Nephron (organoid): Measurements from ENCODE around the gene FLT3.
A peak's percentile ranks its signal among the peaks of the same experiment; 100 is the strongest.

ENCODE experiments used
- H3K27ac Mint-ChIP-seq, 3 experiments: 2 replicates each; pipeline ENCODE4 v1.8.0; 2020; ENCODE audit warnings: mixed read lengths in 3 of 3, mild to moderate bottlenecking in 2 of 3, moderate library complexity in 1 of 3
- H3K27me3 Mint-ChIP-seq: 2 replicates; pipeline ENCODE4 v1.8.0; 2021; ENCODE audit warnings: low read depth, mild to moderate bottlenecking, moderate library complexity, mixed read lengths
- H3K36me3 Mint-ChIP-seq: 2 replicates; pipeline ENCODE4 v1.8.0; 2020; ENCODE audit warnings: low read depth, mixed read lengths
- H3K4me1 Mint-ChIP-seq: 2 replicates; pipeline ENCODE4 v1.8.0; 2020; ENCODE audit warnings: mixed read lengths
- H3K4me3 Mint-ChIP-seq, 3 experiments: 2 replicates each; pipeline ENCODE4 v1.8.0; 2020; ENCODE audit warnings: mild to moderate bottlenecking in 3 of 3, mixed read lengths in 3 of 3, moderate library complexity in 2 of 3
- H3K9me3 Mint-ChIP-seq: 2 replicates; pipeline ENCODE4 v1.8.0; 2020; ENCODE audit warnings: mixed read lengths
- TF ChIP-seq, protein P1 (sequence below), 3 experiments: fragments of 200-600 bp; sonication (generic); IDR thresholded peaks; one replicate each; pipeline ENCODE4 v1.5.0; 2021; ENCODE audit warnings: antibody characterized with exemption in 3 of 3; ENCODE audit not compliant: unreplicated experiment in 3 of 3

The FLT3 gene

DNA sequence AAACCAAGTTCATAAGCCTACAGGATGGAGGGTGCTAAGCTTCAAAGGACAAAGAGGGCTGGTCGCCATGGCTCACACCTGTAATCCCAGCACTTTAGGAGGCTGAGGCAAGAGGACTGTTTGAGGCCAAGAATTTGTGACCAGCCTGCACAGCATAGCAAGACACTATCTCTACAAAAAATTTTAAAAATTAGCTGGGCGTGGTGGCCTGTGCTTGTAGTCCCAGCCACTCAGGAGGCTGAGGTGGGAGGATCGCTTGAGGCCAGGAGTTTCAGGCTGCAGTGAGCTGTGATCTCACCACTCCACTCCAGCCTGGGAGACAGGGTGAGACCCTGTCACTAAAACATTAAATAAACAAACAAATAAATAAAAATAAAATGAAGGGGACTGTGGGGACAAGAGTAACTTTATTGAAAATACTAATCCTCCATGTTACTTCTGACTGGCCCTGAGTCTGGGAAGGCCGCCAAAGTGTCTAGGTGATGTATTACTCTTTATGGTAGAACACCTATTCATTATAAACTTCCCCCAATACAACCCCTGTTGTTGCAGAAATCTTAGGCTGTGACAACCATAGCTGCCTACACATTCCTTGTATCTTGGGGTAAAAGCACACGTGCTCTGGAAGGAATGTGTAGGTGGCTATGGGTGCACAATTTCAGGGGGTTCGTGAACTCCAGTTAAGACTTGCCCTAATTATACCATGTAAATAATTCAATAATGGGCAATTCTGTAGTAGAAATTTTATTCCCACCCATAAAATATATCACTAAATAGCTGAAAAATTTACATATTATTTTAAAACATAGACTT, 97.3 kb downstream of the FLT3 start:
- Mint-ChIP-seq H3K36me3 (no peaks in the 10 kb centered on the region), H3K9me3 (no peaks in the 10 kb centered on the region), H3K27me3 (peaks cover 6% of the 10 kb centered on the region), H3K27ac (no peak overlapping the region), H3K4me1 (peaks cover 4% of the 10 kb centered on the region), H3K4me3 (no peak overlapping the region)
- TF ChIP-seq, protein P1, sequence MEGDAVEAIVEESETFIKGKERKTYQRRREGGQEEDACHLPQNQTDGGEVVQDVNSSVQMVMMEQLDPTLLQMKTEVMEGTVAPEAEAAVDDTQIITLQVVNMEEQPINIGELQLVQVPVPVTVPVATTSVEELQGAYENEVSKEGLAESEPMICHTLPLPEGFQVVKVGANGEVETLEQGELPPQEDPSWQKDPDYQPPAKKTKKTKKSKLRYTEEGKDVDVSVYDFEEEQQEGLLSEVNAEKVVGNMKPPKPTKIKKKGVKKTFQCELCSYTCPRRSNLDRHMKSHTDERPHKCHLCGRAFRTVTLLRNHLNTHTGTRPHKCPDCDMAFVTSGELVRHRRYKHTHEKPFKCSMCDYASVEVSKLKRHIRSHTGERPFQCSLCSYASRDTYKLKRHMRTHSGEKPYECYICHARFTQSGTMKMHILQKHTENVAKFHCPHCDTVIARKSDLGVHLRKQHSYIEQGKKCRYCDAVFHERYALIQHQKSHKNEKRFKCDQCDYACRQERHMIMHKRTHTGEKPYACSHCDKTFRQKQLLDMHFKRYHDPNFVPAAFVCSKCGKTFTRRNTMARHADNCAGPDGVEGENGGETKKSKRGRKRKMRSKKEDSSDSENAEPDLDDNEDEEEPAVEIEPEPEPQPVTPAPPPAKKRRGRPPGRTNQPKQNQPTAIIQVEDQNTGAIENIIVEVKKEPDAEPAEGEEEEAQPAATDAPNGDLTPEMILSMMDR (IDR thresholded peaks at IDR 0.05; ENCODE audit: unreplicated experiment in 3 of 3) = no peak

DNA sequence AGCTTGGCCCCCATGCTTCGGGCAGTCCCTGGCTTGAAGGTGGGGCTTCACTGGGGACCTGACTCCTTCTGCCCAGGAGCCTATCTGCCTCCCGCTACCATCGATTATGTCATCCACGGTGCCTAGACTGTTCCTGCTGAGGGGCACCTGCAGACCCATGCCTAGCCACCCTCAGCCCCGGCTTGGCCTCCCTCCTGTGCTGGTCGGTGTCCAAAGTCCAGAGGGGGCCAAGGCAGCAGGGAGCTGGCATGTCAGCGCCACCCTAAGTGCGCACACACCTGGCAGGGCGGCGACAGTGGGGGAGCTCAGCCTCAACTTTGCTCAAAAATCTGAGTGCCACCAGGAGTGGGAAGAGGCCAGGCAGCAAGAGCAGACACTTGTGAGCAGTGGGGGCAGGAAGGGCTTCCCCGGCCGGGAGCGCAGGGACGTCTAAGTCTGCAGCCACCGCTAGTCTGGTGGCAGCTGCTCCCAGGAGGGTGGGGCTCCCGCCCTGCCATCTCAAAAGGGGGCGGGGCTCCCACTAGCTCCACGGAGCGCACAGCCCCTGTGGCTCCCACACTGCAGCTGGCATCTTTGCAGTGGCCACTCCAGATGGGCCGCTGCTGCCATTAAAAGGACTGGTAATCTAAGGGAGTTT, 98.4 kb downstream of the FLT3 start:
- TF ChIP-seq, protein P1 (IDR thresholded peaks at IDR 0.05; ENCODE audit: unreplicated experiment in 3 of 3) = no peak
- Mint-ChIP-seq H3K27ac (no peak overlapping the region), H3K9me3 (no peaks in the 10 kb centered on the region), H3K27me3 (peaks cover 7% of the 10 kb centered on the region), H3K4me3 (no peak overlapping the region), H3K36me3 (no peaks in the 10 kb centered on the region), H3K4me1 (peaks cover 4% of the 10 kb centered on the region)

DNA sequence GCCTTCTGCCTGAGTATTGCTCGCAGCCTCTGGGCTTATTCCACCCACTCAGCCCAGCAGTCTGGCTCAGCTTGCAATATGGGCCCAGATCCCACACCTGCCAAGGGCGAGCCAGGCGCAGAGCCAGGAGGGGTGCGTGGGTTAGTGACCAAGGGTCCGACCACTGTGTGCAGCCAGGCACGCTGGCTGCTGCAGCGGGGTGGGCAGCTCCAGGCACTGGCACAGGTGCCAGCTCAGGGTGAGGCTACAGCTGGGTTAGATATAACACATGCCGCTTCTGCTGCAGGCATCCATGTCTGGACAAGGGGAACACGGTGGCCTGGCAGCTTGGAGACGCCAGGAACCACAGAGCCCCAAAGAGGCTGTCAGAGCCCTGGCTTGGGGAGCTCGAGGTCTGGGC, 99.3 kb downstream of the FLT3 start:
- H3K9me3 Mint-ChIP-seq = no peaks in the 10 kb centered on the region
- H3K4me3 Mint-ChIP-seq = no peak overlapping the region
- no peaks in the 10 kb centered on the region for H3K36me3 Mint-ChIP-seq
- peaks cover 4% of the 10 kb centered on the region for H3K4me1 Mint-ChIP-seq
- H3K27me3 Mint-ChIP-seq = peaks cover 13% of the 10 kb centered on the region
- TF ChIP-seq, protein P1 (IDR thresholded peaks at IDR 0.05; ENCODE audit: unreplicated experiment in 3 of 3) = no peak
- H3K27ac Mint-ChIP-seq = no peak overlapping the region

DNA sequence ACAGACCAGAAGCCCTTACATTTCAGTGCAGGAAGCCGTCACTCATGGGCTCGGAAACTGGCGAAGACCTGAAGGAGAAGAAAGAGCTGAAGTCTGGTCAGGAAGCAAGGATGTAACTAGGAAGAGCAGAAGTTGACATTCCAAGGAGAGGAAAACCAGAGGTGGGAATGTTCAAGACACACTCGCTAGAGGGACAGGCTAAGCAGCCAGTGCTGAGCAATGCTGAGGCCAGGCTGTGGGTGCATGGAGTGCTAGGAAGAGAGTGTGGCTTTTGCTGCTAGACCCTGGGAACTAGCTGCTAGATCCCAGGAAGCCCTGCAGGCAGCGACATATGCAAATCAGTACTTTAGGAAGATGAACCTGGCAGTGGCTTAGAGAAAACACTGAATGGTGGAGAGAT, 99.8 kb downstream of the FLT3 start:
- Mint-ChIP-seq H3K4me3 (no peak overlapping the region), H3K27me3 (peaks cover 13% of the 10 kb centered on the region), H3K36me3 (no peaks in the 10 kb centered on the region)

DNA sequence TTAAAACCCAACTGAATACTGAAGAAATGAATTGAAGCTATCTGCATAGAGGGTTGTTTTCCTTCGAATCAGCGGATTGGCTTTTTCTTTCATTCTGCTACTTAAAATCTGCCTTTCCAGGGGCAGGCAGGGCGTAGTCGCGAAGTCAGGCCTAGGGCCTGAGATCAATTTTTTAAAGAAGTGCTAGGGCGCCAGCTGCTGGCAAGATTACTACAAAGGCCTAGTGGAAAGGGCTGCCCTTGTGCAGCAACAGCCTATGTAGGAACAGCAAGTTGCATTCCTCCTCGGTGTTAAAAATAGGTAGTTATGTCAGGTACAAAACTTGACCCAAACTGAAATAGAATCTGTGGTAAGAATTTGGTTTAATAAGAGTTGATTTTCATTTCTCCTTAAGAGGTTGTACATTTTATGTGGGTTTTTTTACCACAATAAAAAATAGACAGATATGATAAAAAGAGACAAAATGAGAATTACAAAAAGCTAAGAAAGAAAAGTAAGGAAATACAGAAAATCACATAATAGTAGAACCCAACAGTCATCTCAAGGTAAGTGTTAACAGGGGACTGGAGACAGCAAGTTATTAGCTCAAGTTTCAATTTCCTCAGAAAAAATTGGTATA, 102.4 kb downstream of the FLT3 start:
- peaks cover 4% of the 10 kb centered on the region for H3K4me1 Mint-ChIP-seq
- H3K27me3 Mint-ChIP-seq = peaks cover 13% of the 10 kb centered on the region
- H3K9me3 Mint-ChIP-seq = no peaks in the 10 kb centered on the region
- TF ChIP-seq, protein P1 (IDR thresholded peaks at IDR 0.05; ENCODE audit: unreplicated experiment in 3 of 3) = peak; percentile 31 to 62 (median 46)
- H3K36me3 Mint-ChIP-seq = no peaks in the 10 kb centered on the region
- no peak overlapping the region for H3K4me3 Mint-ChIP-seq
- no peak overlapping the region for H3K27ac Mint-ChIP-seq

More for the DNA sequence above, 99.8 kb downstream of the FLT3 start:
- TF ChIP-seq, protein P1 (IDR thresholded peaks at IDR 0.05; ENCODE audit: unreplicated experiment in 3 of 3) = no peak
- H3K4me1 Mint-ChIP-seq = peaks cover 4% of the 10 kb centered on the region
- H3K27ac Mint-ChIP-seq = no peak overlapping the region
- no peaks in the 10 kb centered on the region for H3K9me3 Mint-ChIP-seq
